ENCODE measurements around the gene CCL4L2.
"Not testable (repeated sequence)": the region's sequence is repeated elsewhere in the genome, so short reads cannot be mapped to it uniquely, and the experiment has no call there.

Gene CCL4L2

GRCh38 chr17:36198831-36199465 is 11.9 kb upstream of the CCL4L2 start:
- no peak for TF ChIP-seq CTCF (IDR thresholded peaks at IDR 0.05; ENCODE audit: borderline replicate concordance, insufficient read depth, low read depth, low read length)
- no peak overlapping the region for H3K4me3 ChIP-seq (ENCODE audit: low read depth, low read length)

GRCh38 chr17:36201102-36201501 is 9.8 kb upstream of the CCL4L2 start:
- not testable (repeated sequence) for H3K4me3 ChIP-seq (ENCODE audit: low read depth, low read length)

- not testable (repeated sequence) for H3K4me3 ChIP-seq (ENCODE audit: low read depth, low read length)
These were observed 9.4 kb upstream of the CCL4L2 start for GRCh38 chr17:36201506-36201905.

DNA sequence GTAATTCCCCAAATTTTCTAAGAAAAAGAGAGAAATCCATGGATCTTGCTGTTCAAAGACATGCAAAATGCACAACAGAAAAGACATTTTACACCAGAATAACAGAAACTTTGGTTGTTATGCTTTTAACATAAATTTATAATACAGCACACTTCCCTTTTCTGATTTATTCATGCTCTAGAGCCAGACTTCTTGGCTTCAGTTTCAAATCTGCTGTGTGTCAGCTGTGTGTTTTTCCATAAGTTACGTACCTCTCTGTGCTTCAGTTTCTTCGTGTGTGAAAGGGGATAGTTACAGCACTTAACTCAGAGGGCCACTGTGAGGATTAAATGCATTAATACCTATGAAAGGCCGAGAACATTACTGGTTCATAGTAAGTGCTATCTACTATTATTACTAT is 7.5 kb upstream of the CCL4L2 start:
- TF ChIP-seq CTCF (IDR thresholded peaks at IDR 0.05; ENCODE audit: borderline replicate concordance, insufficient read depth, low read depth, low read length): no peak

GRCh38 chr17:36204724-36205500 is 6.0 kb upstream of the CCL4L2 start:
- no peak overlapping the region for H3K4me3 ChIP-seq (ENCODE audit: low read depth, low read length)
- TF ChIP-seq CTCF (IDR thresholded peaks at IDR 0.05; ENCODE audit: borderline replicate concordance, insufficient read depth, low read depth, low read length): no peak

More for the DNA sequence above, 7.5 kb upstream of the CCL4L2 start:
- H3K4me3 ChIP-seq (ENCODE audit: low read depth, low read length): no peak overlapping the region

GRCh38 chr17:36205637-36206485 is 5.0 kb upstream of the CCL4L2 start:
- no peak for TF ChIP-seq CTCF (IDR thresholded peaks at IDR 0.05; ENCODE audit: borderline replicate concordance, insufficient read depth, low read depth, low read length)
- H3K4me3 ChIP-seq (ENCODE audit: low read depth, low read length): no peak overlapping the region

DNA sequence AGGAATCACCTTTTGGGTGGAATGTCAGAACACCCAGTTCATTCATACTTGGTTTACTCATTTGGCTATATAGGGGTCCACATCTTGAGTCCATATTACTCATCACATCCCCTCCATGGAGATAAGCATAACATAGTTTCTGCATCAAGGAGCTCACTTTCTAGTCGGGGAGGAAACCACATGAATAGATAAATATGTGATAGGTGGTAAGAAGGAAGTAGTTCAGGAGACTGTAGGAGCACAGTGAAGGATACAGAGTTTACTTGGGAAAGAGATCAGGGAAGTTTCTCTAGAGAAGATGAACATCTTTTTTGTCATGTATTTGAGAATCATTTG is 4.4 kb upstream of the CCL4L2 start:
- H3K4me3 ChIP-seq (ENCODE audit: low read depth, low read length): not testable (repeated sequence)

GRCh38 chr17:36207383-36207782 is 3.5 kb upstream of the CCL4L2 start:
- H3K4me3 ChIP-seq (ENCODE audit: low read depth, low read length): not testable (repeated sequence)

GRCh38 chr17:36209575-36209974 is 1.3 kb upstream of the CCL4L2 start:
- no peak for TF ChIP-seq CTCF (IDR thresholded peaks at IDR 0.05; ENCODE audit: borderline replicate concordance, insufficient read depth, low read depth, low read length)
- no peak overlapping the region for H3K4me3 ChIP-seq (ENCODE audit: low read depth, low read length)

- H3K4me3 ChIP-seq (ENCODE audit: low read depth, low read length): not testable (repeated sequence)
These were observed 815 bp downstream of the CCL4L2 start for GRCh38 chr17:36211484-36212271.
